ENCODE measurements around the gene ZNF804B.

The ZNF804B gene

DNA sequence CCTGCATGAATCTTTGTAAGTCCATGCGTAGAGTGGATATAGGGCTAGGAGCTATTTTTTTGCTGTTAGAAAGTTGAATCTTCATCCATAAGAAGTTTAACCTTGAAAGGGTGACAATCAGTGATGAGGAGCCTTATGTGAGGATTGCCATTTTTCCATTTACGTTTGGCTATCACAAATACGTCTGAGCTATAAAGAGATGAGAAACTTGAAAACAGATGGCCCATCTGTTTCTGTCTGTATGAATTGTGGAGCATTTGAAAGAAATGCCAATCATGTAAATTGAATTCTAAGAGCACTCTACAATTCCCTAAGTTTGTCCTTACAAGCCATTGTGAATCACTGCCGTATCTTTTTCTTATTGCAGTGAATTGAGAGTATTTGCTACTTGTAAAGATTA is 205.9 kb downstream of the ZNF804B start:
- Mint-ChIP-seq H3K4me1 (ENCODE audit: low read depth) (no peaks in the 10 kb centered on the region), H3K36me3 (ENCODE audit: low read depth) (no peaks in the 10 kb centered on the region), H3K27me3 (no peaks in the 10 kb centered on the region), H3K4me3 (no peak overlapping the region), H3K27ac (no peak overlapping the region), H3K9me3 (no peaks in the 10 kb centered on the region)
- intact Hi-C loops (cut with micrococcal nuclease), result no loop called here

DNA sequence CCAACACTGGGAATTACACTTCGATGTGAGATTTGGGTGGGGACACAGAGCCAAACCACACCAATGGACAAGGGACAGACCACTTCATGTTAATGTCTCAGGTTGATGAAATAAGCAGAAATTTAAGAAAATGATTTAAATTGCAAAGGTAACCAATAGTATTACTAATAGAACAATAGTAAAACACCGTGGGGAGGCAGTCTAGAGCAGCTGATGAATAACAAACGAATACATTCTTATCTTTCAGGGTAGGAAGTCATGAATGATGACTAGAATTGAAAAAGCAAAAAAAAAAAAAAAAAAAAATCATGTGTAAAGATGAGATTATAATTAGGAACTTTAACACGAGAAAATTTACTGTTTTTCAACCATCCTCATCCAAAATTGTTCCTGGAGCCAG is 207.9 kb downstream of the ZNF804B start:
- Mint-ChIP-seq H3K27ac (no peak overlapping the region), H3K27me3 (no peaks in the 10 kb centered on the region), H3K9me3 (no peaks in the 10 kb centered on the region), H3K4me3 (no peak overlapping the region), H3K4me1 (ENCODE audit: low read depth) (no peaks in the 10 kb centered on the region), H3K36me3 (ENCODE audit: low read depth) (no peaks in the 10 kb centered on the region)
- intact Hi-C loops (cut with micrococcal nuclease), result no loop called here

GRCh38 chr7:88969167-88969566 is 209.7 kb downstream of the ZNF804B start:
- intact Hi-C loops (cut with micrococcal nuclease), result no loop called here
- H3K27ac Mint-ChIP-seq, result no peak overlapping the region
- no peaks in the 10 kb centered on the region for H3K9me3 Mint-ChIP-seq
- no peak overlapping the region for H3K4me3 Mint-ChIP-seq
- H3K36me3 Mint-ChIP-seq (ENCODE audit: low read depth), result no peaks in the 10 kb centered on the region
- no peaks in the 10 kb centered on the region for H3K4me1 Mint-ChIP-seq (ENCODE audit: low read depth)
- H3K27me3 Mint-ChIP-seq, result no peaks in the 10 kb centered on the region

DNA sequence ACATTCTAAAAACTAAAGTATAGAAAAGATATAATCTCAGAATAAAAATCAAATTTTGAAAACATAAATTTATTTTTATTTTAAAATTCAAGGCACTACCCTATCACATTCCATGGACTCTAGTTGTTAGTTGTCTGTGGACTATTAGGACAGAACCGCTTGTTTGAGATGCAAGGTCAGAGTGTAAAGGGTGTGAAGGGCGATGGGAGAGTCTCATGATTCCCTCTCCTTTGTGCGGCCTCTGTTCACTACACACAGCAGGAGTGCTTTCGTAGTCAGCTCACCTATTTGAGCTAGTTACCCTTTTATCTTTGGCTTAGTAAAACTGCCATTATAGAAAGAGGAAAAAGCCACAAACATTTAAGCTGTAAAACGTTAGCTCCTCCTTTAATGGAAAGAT is 225.8 kb downstream of the ZNF804B start:
- Mint-ChIP-seq H3K4me3 (no peak overlapping the region), H3K9me3 (no peaks in the 10 kb centered on the region), H3K27ac (no peak overlapping the region), H3K27me3 (no peaks in the 10 kb centered on the region), H3K36me3 (ENCODE audit: low read depth) (no peaks in the 10 kb centered on the region), H3K4me1 (ENCODE audit: low read depth) (no peaks in the 10 kb centered on the region)
- intact Hi-C loops (cut with micrococcal nuclease), result no loop called here

GRCh38 chr7:89001306-89001705 is 241.8 kb downstream of the ZNF804B start:
- intact Hi-C loops (cut with micrococcal nuclease), result no loop called here

DNA sequence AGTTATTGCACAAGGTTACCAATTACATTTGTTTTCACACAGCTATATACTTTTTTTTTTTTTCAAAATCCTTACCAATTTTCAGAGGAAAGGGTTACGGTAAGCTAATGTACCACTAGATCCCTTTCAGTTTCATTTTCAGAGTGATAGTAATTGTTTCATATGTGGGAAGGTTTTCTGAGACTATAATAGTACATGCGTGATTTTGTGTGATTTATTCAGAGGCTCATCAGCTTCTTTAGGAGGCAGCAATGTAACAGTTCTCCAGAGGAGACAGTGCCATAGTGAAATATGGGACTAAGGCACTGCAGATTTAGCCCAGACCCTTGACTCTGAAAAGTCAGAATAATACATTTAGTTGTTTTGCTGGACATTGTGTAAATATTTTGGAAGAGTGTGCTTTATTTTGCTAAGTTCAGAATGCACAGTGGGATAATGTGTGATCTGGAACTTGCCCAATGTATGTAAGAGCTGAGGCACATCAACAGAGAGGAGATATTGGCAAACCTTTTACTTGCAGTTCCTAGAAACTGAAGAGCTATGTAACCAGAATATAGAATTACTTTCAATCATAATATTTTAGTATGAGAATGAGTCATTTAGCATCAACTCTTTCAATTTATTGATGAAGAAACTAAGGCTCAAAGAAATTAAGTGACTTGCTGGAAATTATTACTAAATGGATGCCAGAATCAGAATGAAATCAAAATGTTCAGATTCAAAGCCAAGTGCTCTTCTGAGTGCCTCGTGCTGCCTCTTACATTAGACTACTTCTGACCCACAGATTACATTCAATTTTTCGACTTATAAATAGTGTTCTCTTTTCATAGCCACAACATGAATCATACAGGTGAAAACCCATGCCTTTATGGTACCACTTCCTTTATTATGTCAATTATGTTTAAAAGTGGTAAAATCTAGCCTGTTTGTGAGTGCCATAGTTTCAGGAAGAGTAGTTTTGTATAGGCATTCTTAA is 243.8 kb downstream of the ZNF804B start:
- intact Hi-C loops (cut with micrococcal nuclease), result no loop called here
- H3K9me3 Mint-ChIP-seq, result no peaks in the 10 kb centered on the region
- no peaks in the 10 kb centered on the region for H3K27me3 Mint-ChIP-seq
- no peaks in the 10 kb centered on the region for H3K36me3 Mint-ChIP-seq (ENCODE audit: low read depth)
- H3K4me1 Mint-ChIP-seq (ENCODE audit: low read depth), result peaks cover 5% of the 10 kb centered on the region
- H3K4me3 Mint-ChIP-seq, result peak overlapping the region; percentile 40
- no peak overlapping the region for H3K27ac Mint-ChIP-seq

More at GRCh38 chr7:89001306-89001705, 241.8 kb downstream of the ZNF804B start:
- Mint-ChIP-seq H3K27me3 (no peaks in the 10 kb centered on the region), H3K27ac (no peak overlapping the region), H3K4me3 (no peak overlapping the region), H3K9me3 (no peaks in the 10 kb centered on the region), H3K36me3 (ENCODE audit: low read depth) (no peaks in the 10 kb centered on the region), H3K4me1 (ENCODE audit: low read depth) (peaks cover 5% of the 10 kb centered on the region)

GRCh38 chr7:89012016-89012415 is 252.5 kb downstream of the ZNF804B start:
- Mint-ChIP-seq H3K9me3 (peaks cover 32% of the 10 kb centered on the region), H3K36me3 (ENCODE audit: low read depth) (no peaks in the 10 kb centered on the region), H3K4me3 (no peak overlapping the region), H3K4me1 (ENCODE audit: low read depth) (no peaks in the 10 kb centered on the region), H3K27ac (no peak overlapping the region), H3K27me3 (no peaks in the 10 kb centered on the region)
- intact Hi-C loops (cut with micrococcal nuclease), result no loop called here

DNA sequence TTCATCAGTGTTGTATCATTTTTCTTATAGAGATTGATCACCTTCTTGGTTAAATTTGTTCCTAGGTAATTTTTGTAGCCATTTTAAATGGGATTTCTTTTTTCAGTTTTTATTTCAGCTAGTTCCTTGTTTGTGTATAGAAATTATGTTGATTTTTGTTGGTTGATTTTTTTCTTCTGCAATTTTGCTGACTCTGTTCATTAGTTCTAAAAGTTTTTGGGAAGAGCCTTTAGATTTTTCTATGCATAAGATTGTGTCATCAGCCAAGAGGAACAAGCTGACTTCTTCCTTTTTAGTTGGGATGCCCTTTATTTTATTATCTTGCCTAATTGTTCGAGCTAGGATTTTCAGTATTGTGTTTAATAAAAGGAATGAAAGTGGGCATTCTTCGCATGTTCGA is 258.2 kb downstream of the ZNF804B start:
- intact Hi-C loops (cut with micrococcal nuclease), result no loop called here
- Mint-ChIP-seq H3K36me3 (ENCODE audit: low read depth) (no peaks in the 10 kb centered on the region), H3K9me3 (peaks cover 18% of the 10 kb centered on the region), H3K27me3 (no peaks in the 10 kb centered on the region), H3K4me1 (ENCODE audit: low read depth) (no peaks in the 10 kb centered on the region), H3K4me3 (no peak overlapping the region), H3K27ac (no peak overlapping the region)

DNA sequence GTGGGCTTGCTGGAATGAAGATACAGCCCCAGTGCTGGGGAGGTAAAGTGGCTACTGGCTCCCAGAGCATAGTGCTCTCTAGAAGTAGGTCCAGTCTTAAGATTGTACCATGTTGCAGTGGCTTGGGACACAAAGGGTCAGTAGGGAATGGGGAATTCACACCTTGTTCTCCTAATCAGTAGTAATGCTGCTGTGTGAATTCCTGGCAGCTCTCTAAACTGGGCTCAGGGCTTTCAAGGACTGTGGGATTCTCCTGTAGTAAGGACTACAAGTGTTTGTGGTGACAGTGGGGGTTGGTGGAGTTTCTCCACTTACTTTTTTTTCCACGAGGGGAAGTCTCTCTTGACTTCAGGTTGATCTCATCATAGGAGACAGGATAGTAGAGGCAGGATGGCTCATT is 262.2 kb downstream of the ZNF804B start:
- Mint-ChIP-seq H3K36me3 (ENCODE audit: low read depth) (no peaks in the 10 kb centered on the region), H3K4me3 (no peak overlapping the region), H3K9me3 (peaks cover 6% of the 10 kb centered on the region), H3K27ac (no peak overlapping the region), H3K27me3 (no peaks in the 10 kb centered on the region), H3K4me1 (ENCODE audit: low read depth) (no peaks in the 10 kb centered on the region)
- intact Hi-C loops (cut with micrococcal nuclease), result no loop called here

GRCh38 chr7:89023206-89023605 is 263.7 kb downstream of the ZNF804B start:
- Mint-ChIP-seq H3K27me3 (no peaks in the 10 kb centered on the region), H3K9me3 (peaks cover 6% of the 10 kb centered on the region), H3K27ac (no peak overlapping the region), H3K4me3 (no peak overlapping the region), H3K4me1 (ENCODE audit: low read depth) (no peaks in the 10 kb centered on the region), H3K36me3 (ENCODE audit: low read depth) (no peaks in the 10 kb centered on the region)
- intact Hi-C loops (cut with micrococcal nuclease), result no loop called here

DNA sequence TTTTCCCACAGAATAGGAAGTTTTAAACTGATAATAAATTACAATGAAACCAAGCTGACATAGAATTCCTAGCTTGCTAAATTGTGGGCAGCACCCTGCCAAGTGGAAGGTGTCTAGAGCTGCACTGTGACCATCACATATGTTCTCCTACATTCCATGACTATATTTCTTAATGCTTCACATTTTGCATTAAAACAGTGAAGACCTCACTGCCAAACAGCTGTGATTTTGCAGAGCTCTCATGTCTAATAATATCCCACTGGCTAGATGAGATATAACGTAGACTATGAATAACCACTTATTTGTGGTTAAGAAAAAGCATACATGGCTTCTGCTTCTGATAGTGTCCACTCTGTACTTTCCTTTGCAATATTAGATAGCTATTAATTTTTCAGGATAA is 264.4 kb downstream of the ZNF804B start:
- Mint-ChIP-seq H3K9me3 (peaks cover 6% of the 10 kb centered on the region), H3K36me3 (ENCODE audit: low read depth) (no peaks in the 10 kb centered on the region), H3K4me3 (no peak overlapping the region), H3K4me1 (ENCODE audit: low read depth) (no peaks in the 10 kb centered on the region), H3K27ac (no peak overlapping the region), H3K27me3 (no peaks in the 10 kb centered on the region)
- intact Hi-C loops (cut with micrococcal nuclease), result no loop called here

DNA sequence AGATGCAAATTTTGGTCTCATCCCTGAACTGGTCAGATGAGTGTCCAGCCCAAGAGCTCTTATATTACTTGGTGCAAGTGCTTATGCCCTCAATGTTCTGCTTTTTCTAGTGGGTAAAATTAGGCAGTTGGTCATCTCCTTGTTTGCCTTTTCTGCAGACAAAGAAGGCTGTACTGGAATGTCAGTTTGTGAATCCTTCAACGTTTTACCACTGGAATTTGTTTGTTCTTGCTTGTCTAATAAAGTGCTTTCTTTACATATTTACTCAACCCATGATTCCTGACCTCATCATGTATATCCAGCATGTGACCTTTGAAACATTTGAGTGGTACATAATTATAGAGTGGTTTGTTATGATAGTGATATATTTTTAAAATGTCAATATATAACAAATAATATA is 268.3 kb downstream of the ZNF804B start:
- intact Hi-C loops (cut with micrococcal nuclease), result no loop called here
- Mint-ChIP-seq H3K27me3 (no peaks in the 10 kb centered on the region), H3K9me3 (no peaks in the 10 kb centered on the region), H3K4me1 (ENCODE audit: low read depth) (no peaks in the 10 kb centered on the region), H3K27ac (no peak overlapping the region), H3K4me3 (no peak overlapping the region), H3K36me3 (ENCODE audit: low read depth) (no peaks in the 10 kb centered on the region)

DNA sequence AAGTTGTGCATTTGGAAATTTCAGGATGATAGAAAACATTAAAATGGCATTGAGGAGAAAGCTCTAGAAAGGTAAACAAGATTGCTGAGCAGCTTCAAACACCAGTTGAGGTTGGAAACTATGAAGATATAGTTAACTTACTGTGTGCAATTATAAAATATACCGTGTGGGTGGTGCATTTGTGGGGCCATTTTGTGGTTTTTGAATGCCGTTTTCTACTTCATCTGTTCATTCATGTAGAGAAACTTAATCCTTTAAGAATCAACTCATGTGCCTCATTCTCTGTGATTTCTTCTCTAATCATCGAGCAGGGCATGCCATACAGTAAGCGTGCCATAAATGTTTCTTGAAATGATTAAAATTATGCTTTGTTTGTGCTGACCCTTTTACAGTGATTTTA is 268.8 kb downstream of the ZNF804B start:
- no peak overlapping the region for H3K27ac Mint-ChIP-seq
- no peaks in the 10 kb centered on the region for H3K27me3 Mint-ChIP-seq

GRCh38 chr7:89029864-89030263 is 270.4 kb downstream of the ZNF804B start:
- intact Hi-C loops (cut with micrococcal nuclease), result no loop called here
- H3K27me3 Mint-ChIP-seq, result no peaks in the 10 kb centered on the region
- no peaks in the 10 kb centered on the region for H3K4me1 Mint-ChIP-seq (ENCODE audit: low read depth)
- no peak overlapping the region for H3K4me3 Mint-ChIP-seq
- H3K36me3 Mint-ChIP-seq (ENCODE audit: low read depth), result no peaks in the 10 kb centered on the region
- no peaks in the 10 kb centered on the region for H3K9me3 Mint-ChIP-seq
- no peak overlapping the region for H3K27ac Mint-ChIP-seq

More for the DNA sequence above, 268.8 kb downstream of the ZNF804B start:
- H3K9me3 Mint-ChIP-seq, result no peaks in the 10 kb centered on the region
- H3K4me3 Mint-ChIP-seq, result no peak overlapping the region
- no peaks in the 10 kb centered on the region for H3K36me3 Mint-ChIP-seq (ENCODE audit: low read depth)
- no peaks in the 10 kb centered on the region for H3K4me1 Mint-ChIP-seq (ENCODE audit: low read depth)
- intact Hi-C loops (cut with micrococcal nuclease), result no loop called here

DNA sequence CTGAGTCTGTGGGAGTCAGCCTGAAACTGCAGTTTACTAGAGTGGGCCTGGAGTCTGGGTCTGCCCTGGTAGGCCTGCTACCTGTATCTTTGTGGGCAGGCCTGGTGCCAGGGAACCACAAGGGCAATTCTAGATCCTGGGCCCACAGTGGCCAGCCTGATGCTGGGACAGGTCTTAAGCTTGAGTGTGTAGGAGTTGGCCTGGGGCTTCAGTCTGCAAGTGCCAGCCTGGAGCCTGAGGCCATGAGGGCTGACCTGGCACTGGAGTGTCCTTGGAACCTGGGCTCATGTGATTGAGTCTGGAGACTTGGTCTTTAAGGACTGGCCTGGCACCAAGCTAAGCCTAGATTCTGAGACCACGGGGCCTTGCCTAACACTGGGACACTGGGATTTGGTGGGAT is 281.7 kb downstream of the ZNF804B start:
- H3K4me1 Mint-ChIP-seq (ENCODE audit: low read depth), result no peaks in the 10 kb centered on the region
- H3K27ac Mint-ChIP-seq, result no peak overlapping the region
- H3K4me3 Mint-ChIP-seq, result no peak overlapping the region
- no peaks in the 10 kb centered on the region for H3K36me3 Mint-ChIP-seq (ENCODE audit: low read depth)
- intact Hi-C loops (cut with micrococcal nuclease), result no loop called here
- peaks cover 45% of the 10 kb centered on the region for H3K9me3 Mint-ChIP-seq
- no peaks in the 10 kb centered on the region for H3K27me3 Mint-ChIP-seq
